ENCODE data around the gene GATD1.

Gene GATD1

GRCh38 chr11:729492-730074, 47.7 kb downstream of the GATD1 start:
- DNase-seq, result peak in 39 of 51 donors; percentile 34 to 92 (median 71)

GRCh38 chr11:728901-729491, 48.3 kb downstream of the GATD1 start:
- no peak for DNase-seq

- DNase-seq, result peak in 45 of 51 donors; percentile 7 to 89 (median 63)
Measured at GRCh38 chr11:727859-728748, 49.2 kb downstream of the GATD1 start.

- no peak for DNase-seq
Measured at GRCh38 chr11:727281-727701, 50.0 kb downstream of the GATD1 start.

- DNase-seq, result no peak
Measured at GRCh38 chr11:726278-727220, 50.7 kb downstream of the GATD1 start.

- DNase-seq, result no peak
Measured at GRCh38 chr11:725624-726202, 51.6 kb downstream of the GATD1 start.

- DNase-seq, result no peak
Measured at GRCh38 chr11:724778-725386, 52.4 kb downstream of the GATD1 start.

- DNase-seq, result no peak
Measured at GRCh38 chr11:724049-724777, 53.1 kb downstream of the GATD1 start.

- DNase-seq, result peak in 9 of 51 donors; percentile 5 to 41 (median 35)
Measured at GRCh38 chr11:723120-723883, 54.0 kb downstream of the GATD1 start.

- DNase-seq, result no peak
Measured at GRCh38 chr11:722346-722811, 54.9 kb downstream of the GATD1 start.

- DNase-seq, result no peak
Measured at GRCh38 chr11:721741-722345, 55.4 kb downstream of the GATD1 start.

- no peak for DNase-seq
Measured at GRCh38 chr11:721247-721740, 56.0 kb downstream of the GATD1 start.

GRCh38 chr11:720642-721246, 56.5 kb downstream of the GATD1 start:
- DNase-seq, result peak in 8 of 51 donors; percentile 34 to 72 (median 44)

- no peak for DNase-seq
Measured at GRCh38 chr11:720017-720641, 57.2 kb downstream of the GATD1 start.

- DNase-seq, result no peak
Measured at GRCh38 chr11:719214-720016, 57.9 kb downstream of the GATD1 start.

Measured in hypothalamus (tissue), 51 donors.